CD4-positive, alpha-beta memory T cell (primary cell): ENCODE results near the gene CHRFAM7A. TPM values are rescaled to one million over a fixed set of nuclear protein-coding genes. Genes with fewer than 3 reads are reported as not detected.
"Not testable (repeated sequence)": the region's sequence is repeated elsewhere in the genome, so short reads cannot be mapped to it uniquely, and the experiment has no call there.

Experiments used
- CTCF ChIA-PET: fragments of 350-600 bp; sonication (Branson Sonifier 250); formaldehyde crosslinking; loops from one replicate; lab custom pipeline; 2021; ENCODE audit warnings: inconsistent platforms; ENCODE audit not compliant: partially characterized antibody; lab: Charles Lee
- POLR2A ChIA-PET: fragments of 350-600 bp; sonication (Branson Sonifier 250); formaldehyde crosslinking; loops from one replicate; lab custom pipeline; 2021; ENCODE audit not compliant: partially characterized antibody; lab: Charles Lee
- DNase-seq, 5 donors: peaks; one replicate each; pipeline versions ENCODE4 v3.0.0 to v3.0.0-alpha.2; 2020 to 2022; ENCODE audit warnings: mixed read lengths in 1 of 5
- H3K27ac ChIP-seq: one replicate; pipeline ENCODE4 v1.7.0; 2013; ENCODE audit warnings: low read depth, low read length
- H3K27me3 ChIP-seq: 2 replicates; pipeline ENCODE4 v1.7.0; 2013; ENCODE audit warnings: mild to moderate bottlenecking, low read length, moderate library complexity; ENCODE audit not compliant: insufficient read depth
- H3K36me3 ChIP-seq: 2 replicates; pipeline ENCODE4 v1.7.0; 2013; ENCODE audit warnings: mild to moderate bottlenecking, low read length, moderate library complexity; ENCODE audit not compliant: insufficient read depth
- H3K4me1 ChIP-seq: 2 replicates; pipeline ENCODE4 v1.7.0; 2013; ENCODE audit warnings: mild to moderate bottlenecking, low read length, moderate library complexity; ENCODE audit not compliant: insufficient read depth
- H3K4me3 ChIP-seq, 2 donors: one replicate each; pipeline ENCODE4 v1.7.0; 2013; ENCODE audit warnings: low read length in 2 of 2, mild to moderate bottlenecking in 1 of 2
- H3K9me3 ChIP-seq, 2 donors: one replicate each; pipeline ENCODE4 v1.7.0; 2013; ENCODE audit warnings: low read length in 2 of 2, control low read depth in 1 of 2; ENCODE audit not compliant: control insufficient read depth in 1 of 2
- H3K27ac Mint-ChIP-seq, 7 donors: one replicate each; pipeline ENCODE4 v1.8.0; 2020 to 2021; ENCODE audit warnings: mixed read lengths in 7 of 7, mild to moderate bottlenecking in 6 of 7, inconsistent platforms in 3 of 7, moderate library complexity in 3 of 7
- H3K27me3 Mint-ChIP-seq, 2 donors: one replicate each; pipeline ENCODE4 v1.8.0; 2020 to 2021; ENCODE audit warnings: mixed read lengths in 2 of 2
- H3K36me3 Mint-ChIP-seq, 2 donors: one replicate each; pipeline ENCODE4 v1.8.0; 2020 to 2021; ENCODE audit warnings: mixed read lengths in 2 of 2, inconsistent platforms in 1 of 2, mild to moderate bottlenecking in 1 of 2
- H3K4me1 Mint-ChIP-seq, 4 donors: one replicate each; pipeline ENCODE4 v1.8.0; 2020 to 2021; ENCODE audit warnings: mixed read lengths in 4 of 4, mild to moderate bottlenecking in 1 of 4
- H3K4me3 Mint-ChIP-seq, 8 donors: one replicate each; pipeline ENCODE4 v1.8.0; 2020 to 2021; ENCODE audit warnings: mixed read lengths in 8 of 8, mild to moderate bottlenecking in 7 of 8, moderate library complexity in 6 of 8, inconsistent platforms in 3 of 8
- H3K9me3 Mint-ChIP-seq, 8 donors: one replicate each; pipeline ENCODE4 v1.8.0; 2020 to 2021; ENCODE audit warnings: mixed read lengths in 8 of 8, mild to moderate bottlenecking in 5 of 8, inconsistent platforms in 3 of 8, moderate library complexity in 1 of 8
- intact Hi-C: fragments of 100-400 bp; cut with micrococcal nuclease; formaldehyde crosslinking; loops from one replicate; pipeline ENCODE4 v1.15.1; 2023
- polyA plus RNA-seq, 2 donors: library from polyadenylated mRNA; unstranded; fragments of 300-500 nt; fragmentation: Illumina TruSeq; gene quantifications; one replicate each; pipeline ENCODE4 v1.2.3, GENCODE V29; 2021
- total RNA-seq, 2 experiments: library from RNA; stranded (reverse); gene quantifications; one replicate each; pipeline ENCODE4 v1.2.3, GENCODE V29; 2021

CHRFAM7A gene
- total and polyA plus RNA-seq, 4 experiments from 2014 or later: 0.33 TPM; not detected in 3

GRCh38 chr15:30361404-30361803, 31.9 kb downstream of the CHRFAM7A start:
- intact Hi-C loops, POLR2A ChIA-PET, H3K27ac ChIP-seq, H3K36me3 Mint-ChIP-seq, H3K9me3 Mint-ChIP-seq, H3K4me3 ChIP-seq, H3K9me3 ChIP-seq, CTCF ChIA-PET, H3K4me1 Mint-ChIP-seq, H3K36me3 ChIP-seq, H3K27ac Mint-ChIP-seq, DNase-seq, H3K27me3 Mint-ChIP-seq, H3K4me3 Mint-ChIP-seq, H3K27me3 ChIP-seq, H3K4me1 ChIP-seq: not testable (repeated sequence)

GRCh38 chr15:30360990-30361389, 32.4 kb downstream of the CHRFAM7A start:
- H3K27ac Mint-ChIP-seq, CTCF ChIA-PET, H3K9me3 ChIP-seq, H3K36me3 Mint-ChIP-seq, H3K9me3 Mint-ChIP-seq, H3K4me1 ChIP-seq, intact Hi-C loops, H3K27ac ChIP-seq, H3K27me3 Mint-ChIP-seq, DNase-seq, H3K4me3 Mint-ChIP-seq, H3K36me3 ChIP-seq, H3K4me1 Mint-ChIP-seq, H3K27me3 ChIP-seq, POLR2A ChIA-PET, H3K4me3 ChIP-seq: not testable (repeated sequence)

DNA sequence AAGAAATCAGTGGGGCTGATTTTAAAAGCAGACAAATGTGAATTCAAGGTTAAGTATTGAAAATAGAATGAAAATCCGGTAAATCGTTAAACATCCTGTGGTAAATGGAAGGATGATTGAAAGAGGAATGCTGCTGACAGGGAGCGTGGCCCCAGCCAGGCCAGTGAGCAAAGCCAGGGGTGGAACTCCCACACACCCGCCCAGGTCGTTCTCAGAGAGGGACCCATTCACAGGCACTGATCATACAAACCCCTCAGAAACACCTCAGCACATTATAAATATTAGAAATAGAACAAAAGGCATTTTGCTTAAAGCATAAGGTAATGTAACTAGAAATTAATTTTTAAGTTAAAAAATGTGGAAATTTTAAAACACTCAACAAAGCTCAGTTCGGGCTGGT, 38.3 kb downstream of the CHRFAM7A start:
- H3K4me1 ChIP-seq, H3K9me3 Mint-ChIP-seq, intact Hi-C loops, CTCF ChIA-PET, H3K36me3 Mint-ChIP-seq, H3K27me3 Mint-ChIP-seq, H3K27me3 ChIP-seq, H3K36me3 ChIP-seq, POLR2A ChIA-PET, H3K4me3 Mint-ChIP-seq, H3K27ac ChIP-seq, H3K4me1 Mint-ChIP-seq, H3K27ac Mint-ChIP-seq, H3K9me3 ChIP-seq, H3K4me3 ChIP-seq: not testable (repeated sequence)
- DNase-seq: peak in 1 of 5 donors; percentile 32

- H3K36me3 ChIP-seq, DNase-seq, H3K4me3 Mint-ChIP-seq, POLR2A ChIA-PET, CTCF ChIA-PET, H3K4me3 ChIP-seq, H3K27ac ChIP-seq, H3K9me3 ChIP-seq, H3K9me3 Mint-ChIP-seq, H3K4me1 Mint-ChIP-seq, intact Hi-C loops, H3K4me1 ChIP-seq, H3K27me3 ChIP-seq, H3K36me3 Mint-ChIP-seq, H3K27ac Mint-ChIP-seq, H3K27me3 Mint-ChIP-seq: not testable (repeated sequence)
These were observed 43.5 kb downstream of the CHRFAM7A start for GRCh38 chr15:30349803-30350202.

DNA sequence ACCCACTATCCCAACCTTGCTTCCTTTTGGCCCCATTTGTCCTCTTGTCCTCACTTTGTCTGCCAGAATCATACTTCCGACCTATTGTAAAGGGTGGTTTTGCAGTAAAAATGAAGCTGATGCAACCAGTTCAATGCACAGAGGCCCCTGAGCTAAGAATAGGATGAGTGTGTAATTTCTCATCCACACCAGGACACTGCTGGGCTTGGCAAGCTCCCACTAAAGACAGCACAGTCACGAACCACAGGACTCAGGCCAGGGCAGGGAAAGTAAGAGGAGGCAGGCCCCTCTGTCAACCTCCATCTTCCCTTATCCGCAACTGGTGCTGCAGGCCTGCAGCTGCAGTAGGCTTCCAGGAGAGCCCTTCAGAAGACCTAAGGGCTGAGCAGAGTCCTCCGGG, 56.8 kb downstream of the CHRFAM7A start:
- intact Hi-C loops, H3K27me3 ChIP-seq: not testable (repeated sequence)

DNA sequence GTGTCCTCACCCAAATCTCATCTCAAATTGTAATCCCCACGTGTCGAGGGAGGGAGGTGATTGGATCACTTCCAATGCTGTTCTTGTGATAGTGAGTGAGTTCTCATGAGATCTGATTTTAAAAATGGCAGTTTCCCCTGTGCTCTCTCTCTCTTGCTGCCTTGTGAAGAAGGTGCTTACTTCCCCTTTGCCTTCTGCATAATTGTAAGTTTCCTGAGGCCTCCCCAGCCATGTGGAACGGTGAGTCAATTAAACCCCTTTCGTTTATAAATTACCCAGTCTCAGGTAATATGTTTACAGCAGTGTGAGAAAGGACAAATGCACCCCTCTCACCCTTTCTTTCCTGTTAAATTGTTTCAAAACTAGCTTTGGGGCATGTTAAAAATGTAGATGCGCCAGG, 59.2 kb downstream of the CHRFAM7A start:
- CTCF ChIA-PET, H3K4me3 Mint-ChIP-seq, H3K27ac ChIP-seq, H3K36me3 Mint-ChIP-seq, H3K9me3 ChIP-seq, H3K27me3 Mint-ChIP-seq, H3K27ac Mint-ChIP-seq, H3K4me3 ChIP-seq, H3K36me3 ChIP-seq, intact Hi-C loops, H3K27me3 ChIP-seq, H3K4me1 Mint-ChIP-seq, POLR2A ChIA-PET, H3K4me1 ChIP-seq, H3K9me3 Mint-ChIP-seq: not testable (repeated sequence)
- DNase-seq: peak in 1 of 5 donors; percentile 5

More for the DNA sequence above, 56.8 kb downstream of the CHRFAM7A start:
- CTCF ChIA-PET, DNase-seq, H3K27ac ChIP-seq, H3K9me3 ChIP-seq, H3K9me3 Mint-ChIP-seq, POLR2A ChIA-PET, H3K27me3 Mint-ChIP-seq, H3K27ac Mint-ChIP-seq, H3K36me3 Mint-ChIP-seq, H3K4me1 Mint-ChIP-seq, H3K4me1 ChIP-seq, H3K4me3 ChIP-seq, H3K36me3 ChIP-seq, H3K4me3 Mint-ChIP-seq: not testable (repeated sequence)

GRCh38 chr15:30326145-30326544, 67.2 kb downstream of the CHRFAM7A start:
- H3K4me3 Mint-ChIP-seq, CTCF ChIA-PET, POLR2A ChIA-PET, DNase-seq, H3K4me1 ChIP-seq, H3K27ac Mint-ChIP-seq, intact Hi-C loops, H3K9me3 Mint-ChIP-seq, H3K36me3 Mint-ChIP-seq, H3K4me1 Mint-ChIP-seq, H3K4me3 ChIP-seq, H3K36me3 ChIP-seq, H3K27me3 ChIP-seq, H3K27ac ChIP-seq, H3K9me3 ChIP-seq, H3K27me3 Mint-ChIP-seq: not testable (repeated sequence)

DNA sequence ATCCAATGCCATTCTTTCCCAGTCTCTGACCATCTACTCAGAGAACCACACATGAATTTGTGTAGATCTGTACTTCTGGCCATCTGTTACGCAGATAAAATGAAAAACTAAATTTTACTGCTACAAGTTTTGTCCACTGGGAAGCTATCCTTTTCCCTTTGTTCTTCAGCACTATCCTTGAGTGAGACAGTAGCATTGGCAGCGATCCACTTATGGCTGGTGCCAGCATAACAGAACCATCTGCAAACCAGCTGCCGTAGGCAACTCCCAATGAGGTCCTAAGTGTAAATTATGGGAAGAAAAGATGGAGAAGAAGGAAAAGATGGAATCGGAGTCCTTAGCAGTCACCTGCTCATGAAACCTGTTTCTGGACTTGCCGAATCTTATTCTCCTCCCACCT, 72.3 kb downstream of the CHRFAM7A start:
- H3K9me3 Mint-ChIP-seq, H3K36me3 ChIP-seq, H3K27ac ChIP-seq, DNase-seq, H3K27me3 ChIP-seq, POLR2A ChIA-PET, H3K4me3 ChIP-seq, H3K27me3 Mint-ChIP-seq, H3K4me1 ChIP-seq, H3K4me3 Mint-ChIP-seq, intact Hi-C loops, H3K9me3 ChIP-seq, H3K27ac Mint-ChIP-seq, CTCF ChIA-PET, H3K4me1 Mint-ChIP-seq, H3K36me3 Mint-ChIP-seq: not testable (repeated sequence)
